Bone marrow (tissue), 2 donors: ENCODE measurements around the gene TAF7.
"Not testable (repeated sequence)": the region's sequence is repeated elsewhere in the genome, so short reads cannot be mapped to it uniquely, and the experiment has no call there.

Experiments used
- DNase-seq, 2 donors: peaks; one replicate each; lab custom pipeline; 2025; lab: John Stamatoyannopoulos, UW

TAF7 gene, protein sequence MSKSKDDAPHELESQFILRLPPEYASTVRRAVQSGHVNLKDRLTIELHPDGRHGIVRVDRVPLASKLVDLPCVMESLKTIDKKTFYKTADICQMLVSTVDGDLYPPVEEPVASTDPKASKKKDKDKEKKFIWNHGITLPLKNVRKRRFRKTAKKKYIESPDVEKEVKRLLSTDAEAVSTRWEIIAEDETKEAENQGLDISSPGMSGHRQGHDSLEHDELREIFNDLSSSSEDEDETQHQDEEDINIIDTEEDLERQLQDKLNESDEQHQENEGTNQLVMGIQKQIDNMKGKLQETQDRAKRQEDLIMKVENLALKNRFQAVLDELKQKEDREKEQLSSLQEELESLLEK

DNA sequence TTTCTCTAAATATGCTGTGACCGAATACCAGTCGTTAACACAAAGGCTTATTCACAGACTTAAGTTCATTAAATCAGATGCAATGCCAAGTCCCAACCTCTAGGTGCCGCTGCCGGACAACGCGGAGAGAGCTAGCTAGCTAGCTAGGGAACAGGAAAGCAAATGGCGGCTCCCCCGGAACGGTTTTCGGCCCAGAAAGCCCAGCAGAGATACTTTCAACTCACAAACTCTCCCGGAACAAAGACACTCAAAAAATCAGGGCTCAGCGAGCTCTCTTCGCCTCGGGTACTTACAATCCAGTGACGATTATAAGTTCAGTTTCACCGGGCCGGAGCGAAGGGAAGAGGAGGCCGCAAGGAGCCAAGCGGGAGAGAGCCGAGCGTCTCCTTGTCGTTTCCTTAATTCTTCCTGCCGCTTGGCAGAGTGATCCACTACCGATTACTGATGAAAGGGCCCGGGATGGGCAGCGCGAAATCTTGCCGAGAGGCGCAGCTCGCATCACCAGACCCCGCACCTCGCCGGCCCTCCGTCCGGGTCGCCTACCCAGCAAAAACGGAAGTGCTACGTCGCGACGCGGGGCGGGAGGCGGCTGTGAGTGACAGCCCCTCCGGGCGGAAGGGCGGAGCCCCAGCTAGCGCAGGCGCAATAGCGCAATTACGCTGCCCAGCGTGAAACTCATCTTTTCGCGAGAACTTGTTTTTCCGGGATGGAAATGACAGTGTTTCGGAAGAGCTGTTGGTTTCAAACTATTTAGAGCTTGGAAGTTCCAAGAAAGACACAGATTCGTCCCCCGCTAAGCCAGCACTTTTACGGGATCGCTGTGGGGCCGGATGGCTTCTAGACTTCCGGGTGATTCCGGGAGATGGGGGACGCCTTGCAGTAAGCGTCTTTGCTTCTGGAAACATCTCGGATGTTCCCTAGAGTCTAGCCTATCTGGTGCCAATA lies at the start of gene TAF7:
TAF7 (minus strand) TSS at position 560 of the 945 bp plus-strand sequence. CDS start 740 bp downstream, outside the sequence.
- DNase-seq: peak; percentile 92 to 96

DNA sequence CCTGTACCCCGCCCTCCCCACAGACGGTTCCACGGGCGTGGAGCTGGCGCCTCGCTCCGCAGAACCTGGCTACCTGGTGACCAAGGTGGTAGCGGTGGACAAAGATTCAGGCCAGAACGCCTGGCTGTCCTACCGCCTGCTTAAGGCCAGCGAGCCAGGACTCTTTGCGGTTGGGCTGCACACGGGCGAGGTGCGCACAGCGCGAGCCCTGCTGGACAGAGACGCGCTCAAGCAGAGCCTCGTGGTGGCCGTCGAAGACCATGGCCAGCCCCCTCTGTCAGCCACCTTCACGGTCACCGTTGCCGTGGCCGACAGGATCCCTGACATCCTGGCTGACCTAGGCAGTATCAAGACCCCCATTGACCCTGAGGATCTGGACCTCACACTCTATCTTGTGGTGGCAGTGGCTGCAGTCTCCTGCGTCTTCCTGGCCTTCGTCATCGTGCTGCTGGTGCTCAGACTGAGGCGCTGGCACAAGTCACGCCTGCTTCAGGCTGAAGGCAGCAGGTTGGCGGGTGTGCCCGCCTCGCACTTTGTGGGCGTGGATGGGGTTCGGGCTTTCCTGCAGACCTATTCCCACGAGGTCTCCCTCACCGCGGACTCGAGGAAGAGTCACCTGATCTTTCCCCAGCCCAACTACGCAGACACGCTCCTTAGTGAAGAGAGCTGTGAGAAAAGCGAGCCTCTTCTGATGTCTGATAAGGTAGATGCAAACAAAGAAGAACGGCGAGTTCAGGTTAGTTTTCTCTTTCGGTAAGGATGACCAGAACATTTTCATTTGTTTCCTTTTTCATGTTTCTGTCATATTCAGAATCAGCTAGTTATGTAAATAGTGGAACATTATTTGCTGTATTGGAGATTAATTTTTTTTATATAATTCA lies 45.7 kb upstream of the TAF7 start:
- DNase-seq: no peak

DNA sequence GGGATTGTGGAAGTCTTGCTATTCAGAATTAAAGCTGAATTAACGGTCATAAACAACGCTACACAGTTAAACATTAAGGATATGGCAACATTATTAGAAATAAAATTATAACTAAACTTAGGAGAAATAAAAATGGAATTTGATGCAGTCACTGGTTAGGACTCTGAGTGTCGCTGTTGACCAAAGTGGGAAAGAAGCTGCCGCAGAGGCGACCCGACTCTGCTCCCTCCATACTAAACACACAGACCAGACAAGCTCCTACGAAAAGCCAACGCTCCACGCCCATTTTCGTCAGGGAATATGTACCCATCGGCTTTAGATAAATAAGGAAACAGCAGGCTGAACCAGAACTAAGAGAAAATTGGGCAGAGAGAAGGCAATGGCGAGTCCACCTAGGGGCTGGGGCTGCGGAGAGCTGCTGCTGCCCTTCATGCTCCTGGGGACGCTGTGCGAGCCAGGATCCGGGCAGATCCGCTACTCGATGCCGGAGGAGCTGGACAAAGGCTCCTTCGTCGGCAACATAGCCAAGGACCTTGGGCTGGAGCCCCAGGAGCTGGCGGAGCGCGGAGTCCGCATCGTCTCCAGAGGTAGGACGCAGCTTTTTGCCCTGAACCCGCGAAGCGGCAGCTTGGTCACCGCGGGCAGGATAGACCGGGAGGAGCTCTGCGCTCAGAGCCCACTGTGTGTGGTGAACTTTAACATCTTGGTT lies 43.5 kb upstream of the TAF7 start, which contains the start of gene PCDHGA5:
PCDHGA5 (plus strand) TSS at position 211 of the 709 bp plus-strand sequence; CDS start at position 380, 169 bp downstream.
- DNase-seq: no peak

DNA sequence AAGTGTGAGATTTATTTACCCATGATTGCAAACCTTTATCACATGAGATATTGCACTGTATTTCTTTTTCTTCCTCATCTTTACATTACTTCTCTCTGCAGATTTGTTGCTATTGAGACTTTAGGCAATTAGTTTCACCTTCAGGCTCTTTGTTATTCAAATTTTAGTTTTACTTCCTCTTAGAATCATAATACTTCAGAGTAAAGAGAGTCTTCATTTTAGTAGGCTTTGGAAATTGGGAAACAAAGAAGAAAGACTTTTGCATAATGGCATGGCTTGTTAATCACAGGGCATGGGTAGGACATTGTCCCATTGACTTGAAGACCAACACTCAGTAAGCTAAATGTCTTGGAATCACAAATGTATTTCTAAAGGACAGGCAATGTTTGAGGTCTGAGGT lies 42.1 kb upstream of the TAF7 start:
- no peak for DNase-seq

DNA sequence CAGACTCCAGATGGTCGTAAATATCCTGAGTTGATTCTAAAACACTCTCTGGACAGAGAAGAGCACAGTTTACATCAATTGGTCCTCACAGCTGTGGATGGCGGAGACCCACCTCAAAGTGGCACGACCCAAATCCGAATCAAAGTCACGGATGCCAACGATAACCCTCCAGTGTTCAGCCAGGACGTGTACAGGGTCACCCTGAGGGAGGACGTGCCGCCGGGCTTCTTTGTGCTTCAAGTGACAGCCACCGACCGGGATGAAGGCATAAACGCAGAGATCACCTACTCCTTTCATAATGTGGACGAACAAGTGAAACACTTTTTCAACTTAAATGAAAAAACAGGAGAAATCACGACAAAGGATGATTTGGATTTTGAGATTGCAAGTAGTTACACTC lies 40.1 kb upstream of the TAF7 start:
- DNase-seq: no peak

DNA sequence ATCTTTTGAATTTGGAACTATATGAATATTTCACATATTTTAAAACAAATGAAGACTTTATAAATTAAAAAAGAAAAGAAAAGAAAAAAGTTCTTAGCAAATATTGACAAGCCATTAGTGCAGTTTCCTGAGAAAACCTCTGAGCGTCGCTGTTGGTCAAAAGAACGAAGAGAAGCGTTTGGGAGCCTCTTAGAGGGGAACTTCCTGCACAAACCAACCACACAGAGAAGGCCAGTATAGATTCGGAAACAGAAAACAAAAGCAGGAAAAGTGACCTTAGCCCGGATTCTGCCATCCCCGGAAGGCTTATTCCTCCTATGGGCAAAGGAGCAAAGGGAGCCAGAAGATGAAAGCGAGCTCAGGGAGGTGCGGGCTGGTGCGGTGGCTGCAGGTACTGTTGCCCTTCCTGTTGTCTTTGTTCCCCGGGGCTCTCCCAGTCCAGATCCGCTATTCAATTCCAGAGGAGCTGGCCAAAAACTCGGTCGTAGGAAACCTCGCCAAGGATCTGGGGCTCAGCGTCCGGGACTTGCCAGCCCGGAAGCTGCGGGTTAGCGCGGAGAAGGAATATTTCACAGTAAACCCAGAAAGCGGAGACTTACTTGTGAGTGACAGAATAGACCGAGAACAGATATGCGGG lies 39.3 kb upstream of the TAF7 start, which contains the start of gene PCDHGB2:
PCDHGB2 (plus strand) TSS at position 205 of the 637 bp plus-strand sequence; CDS start at position 347, 142 bp downstream.
- DNase-seq: peak in 1 of 2 donors; percentile 78

DNA sequence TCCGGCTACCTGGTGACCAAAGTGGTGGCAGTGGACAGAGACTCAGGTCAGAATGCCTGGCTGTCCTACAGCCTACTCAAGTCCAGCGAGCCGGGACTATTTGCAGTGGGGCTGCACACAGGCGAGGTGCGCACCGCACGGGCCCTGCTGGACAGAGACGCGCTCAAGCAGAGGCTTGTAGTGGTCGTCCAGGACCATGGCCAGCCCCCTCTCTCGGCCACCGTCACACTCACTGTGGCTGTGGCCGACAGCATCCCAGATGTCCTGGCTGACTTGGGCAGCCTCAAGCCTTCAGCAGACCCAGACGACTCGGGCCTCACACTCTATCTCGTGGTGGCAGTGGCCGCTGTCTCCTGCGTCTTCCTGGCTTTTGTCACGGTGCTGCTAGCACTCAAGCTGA lies 36.4 kb upstream of the TAF7 start:
- no peak for DNase-seq

DNA sequence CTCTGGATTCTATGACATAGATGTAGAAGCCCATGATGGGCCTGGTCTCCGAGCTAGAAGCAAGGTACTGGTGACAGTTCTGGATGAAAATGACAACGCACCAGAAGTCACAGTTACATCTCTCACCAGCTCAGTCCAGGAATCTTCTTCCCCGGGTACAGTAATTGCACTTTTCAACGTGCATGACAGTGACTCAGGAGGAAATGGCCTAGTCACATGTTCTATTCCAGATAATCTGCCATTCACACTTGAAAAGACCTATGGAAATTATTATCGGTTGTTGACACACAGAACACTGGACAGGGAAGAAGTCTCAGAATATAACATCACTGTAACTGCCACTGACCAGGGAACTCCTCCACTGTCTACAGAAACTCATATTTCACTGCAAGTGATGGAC lies 35.5 kb upstream of the TAF7 start:
- no peak for DNase-seq

DNA sequence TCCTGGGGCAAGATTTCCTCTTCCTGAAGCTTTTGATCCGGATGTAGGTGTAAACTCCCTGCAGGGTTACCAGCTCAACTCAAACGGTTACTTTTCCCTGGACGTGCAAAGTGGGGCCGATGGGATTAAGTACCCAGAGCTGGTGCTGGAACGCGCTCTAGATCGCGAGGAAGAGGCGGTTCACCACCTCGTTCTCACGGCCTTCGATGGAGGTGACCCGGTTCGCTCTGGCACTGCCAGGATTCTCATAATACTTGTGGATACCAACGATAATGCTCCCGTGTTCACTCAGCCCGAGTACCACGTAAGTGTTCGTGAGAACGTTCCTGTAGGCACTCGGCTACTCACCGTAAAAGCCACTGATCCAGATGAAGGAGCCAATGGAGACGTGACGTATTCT lies 35.1 kb upstream of the TAF7 start:
- no peak for DNase-seq

DNA sequence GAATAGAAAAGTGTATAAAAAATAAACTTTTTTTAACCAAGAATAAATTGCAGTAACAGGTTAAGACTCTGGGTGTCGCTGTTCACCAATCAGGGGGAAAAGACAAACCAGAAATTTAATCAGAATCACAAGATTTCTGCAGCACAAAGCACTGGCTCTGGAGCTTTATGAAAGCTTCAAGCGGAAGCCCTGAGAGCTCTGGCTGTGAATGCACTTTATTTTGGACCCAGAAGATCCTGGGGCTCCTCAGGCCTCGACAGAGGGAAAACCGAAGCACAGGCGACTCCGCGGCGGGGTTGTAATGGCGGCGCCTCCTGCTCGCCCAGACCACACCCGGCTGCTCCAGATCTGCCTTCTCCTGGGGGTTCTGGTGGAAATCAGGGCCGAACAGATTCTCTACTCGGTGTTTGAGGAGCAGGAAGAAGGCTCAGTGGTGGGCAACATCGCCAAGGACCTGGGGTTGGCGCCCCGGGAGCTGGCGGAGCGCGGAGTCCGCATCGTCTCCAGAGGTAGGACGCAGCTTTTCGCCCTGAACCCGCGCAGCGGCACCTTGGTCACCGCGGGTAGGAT lies 34.4 kb upstream of the TAF7 start, which contains the start of gene PCDHGA4:
PCDHGA4 (plus strand) TSS at position 122 of the 570 bp plus-strand sequence; CDS start at position 209, 87 bp downstream.
- DNase-seq: no peak

DNA sequence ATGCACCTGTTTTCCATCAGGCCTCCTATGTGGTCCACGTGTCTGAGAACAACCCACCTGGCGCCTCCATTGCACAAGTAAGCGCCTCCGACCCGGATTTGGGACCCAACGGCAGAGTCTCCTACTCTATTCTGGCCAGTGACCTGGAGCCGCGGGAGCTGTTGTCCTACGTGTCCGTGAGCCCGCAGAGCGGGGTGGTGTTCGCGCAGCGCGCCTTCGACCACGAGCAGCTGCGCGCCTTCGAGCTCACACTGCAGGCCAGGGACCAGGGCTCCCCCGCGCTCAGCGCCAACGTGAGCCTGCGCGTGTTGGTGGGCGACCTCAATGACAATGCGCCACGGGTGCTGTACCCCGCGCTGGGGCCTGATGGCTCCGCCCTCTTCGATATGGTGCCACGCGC lies 31.0 kb upstream of the TAF7 start:
- no peak for DNase-seq

DNA sequence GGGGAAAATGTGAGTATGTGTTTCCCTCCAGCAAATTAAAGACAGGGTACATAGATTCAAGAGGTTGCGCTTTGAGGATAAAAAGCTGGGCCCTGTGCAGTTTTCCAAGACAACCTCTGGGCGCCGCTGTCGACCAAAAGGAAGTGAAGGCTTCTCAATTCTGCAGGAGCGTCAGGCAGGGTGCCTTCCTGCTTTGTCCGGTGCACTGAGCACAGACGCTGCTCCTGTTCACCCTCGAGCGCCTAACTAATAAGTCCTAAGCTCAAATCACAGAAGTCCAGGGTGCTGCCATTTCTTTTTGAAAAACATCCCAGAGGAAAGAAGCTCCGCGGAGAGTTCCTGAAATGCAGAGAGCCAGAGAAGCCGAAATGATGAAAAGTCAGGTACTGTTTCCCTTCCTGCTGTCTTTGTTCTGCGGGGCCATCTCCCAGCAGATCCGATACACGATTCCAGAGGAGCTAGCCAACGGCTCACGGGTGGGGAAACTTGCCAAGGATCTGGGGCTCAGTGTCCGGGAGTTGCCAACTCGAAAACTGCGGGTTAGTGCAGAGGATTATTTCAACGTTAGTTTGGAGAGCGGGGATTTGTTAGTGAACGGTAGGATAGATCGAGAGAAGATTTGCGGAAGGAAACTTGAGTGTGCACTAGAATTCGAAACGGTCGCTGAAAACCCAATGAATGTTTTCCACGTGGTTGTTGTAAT lies 29.5 kb upstream of the TAF7 start, which contains the start of gene PCDHGB1:
PCDHGB1 (plus strand) TSS at position 183 of the 703 bp plus-strand sequence; CDS start at position 345, 162 bp downstream.
- DNase-seq: peak in 1 of 2 donors; percentile 14

DNA sequence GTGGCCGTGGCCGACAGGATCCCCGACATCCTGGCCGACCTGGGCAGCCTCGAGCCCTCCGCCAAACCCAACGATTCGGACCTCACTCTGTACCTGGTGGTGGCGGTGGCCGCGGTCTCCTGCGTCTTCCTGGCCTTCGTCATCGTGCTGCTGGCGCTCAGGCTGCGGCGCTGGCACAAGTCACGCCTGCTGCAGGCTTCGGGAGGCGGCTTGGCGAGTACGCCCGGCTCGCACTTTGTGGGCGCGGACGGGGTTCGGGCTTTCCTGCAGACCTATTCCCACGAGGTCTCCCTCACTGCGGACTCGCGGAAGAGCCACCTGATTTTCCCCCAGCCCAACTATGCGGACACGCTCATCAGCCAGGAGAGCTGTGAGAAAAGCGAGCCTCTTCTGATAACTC lies 25.4 kb upstream of the TAF7 start:
- not testable (repeated sequence) for DNase-seq

DNA sequence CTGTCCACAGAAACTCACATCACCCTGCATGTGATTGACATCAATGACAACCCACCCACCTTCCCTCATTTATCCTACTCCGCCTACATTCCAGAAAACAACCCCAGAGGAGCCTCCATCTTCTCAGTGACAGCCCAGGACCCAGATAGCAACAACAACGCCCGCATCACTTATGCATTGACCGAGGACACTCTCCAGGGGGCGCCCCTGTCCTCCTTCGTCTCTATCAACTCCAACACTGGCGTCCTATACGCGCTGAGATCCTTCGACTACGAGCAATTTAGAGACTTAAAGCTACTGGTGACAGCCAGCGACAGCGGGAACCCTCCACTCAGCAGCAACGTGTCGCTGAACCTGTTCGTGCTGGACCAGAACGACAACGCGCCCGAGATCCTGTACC lies 24.7 kb upstream of the TAF7 start:
- DNase-seq: no peak

DNA sequence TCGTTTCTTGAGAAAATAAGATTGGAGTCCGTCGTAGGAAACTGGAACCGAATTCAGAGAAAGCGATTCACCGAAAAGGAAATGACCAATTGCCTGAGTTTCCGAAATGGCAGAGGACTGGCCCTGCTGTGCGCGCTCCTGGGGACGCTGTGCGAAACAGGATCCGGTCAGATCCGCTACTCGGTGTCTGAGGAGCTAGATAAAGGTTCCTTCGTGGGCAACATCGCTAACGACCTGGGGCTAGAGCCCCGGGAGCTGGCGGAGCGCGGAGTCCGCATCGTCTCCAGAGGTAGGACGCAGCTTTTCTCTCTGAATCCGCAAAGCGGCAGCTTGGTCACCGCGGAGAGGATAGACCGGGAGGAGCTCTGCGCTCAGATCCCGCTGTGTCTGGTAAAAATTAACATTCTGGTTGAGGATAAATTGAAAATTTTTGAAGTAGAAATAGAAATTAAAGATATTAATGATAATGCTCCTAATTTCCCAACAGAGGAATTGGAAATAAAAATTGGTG lies 23.4 kb upstream of the TAF7 start:
- no peak for DNase-seq

DNA sequence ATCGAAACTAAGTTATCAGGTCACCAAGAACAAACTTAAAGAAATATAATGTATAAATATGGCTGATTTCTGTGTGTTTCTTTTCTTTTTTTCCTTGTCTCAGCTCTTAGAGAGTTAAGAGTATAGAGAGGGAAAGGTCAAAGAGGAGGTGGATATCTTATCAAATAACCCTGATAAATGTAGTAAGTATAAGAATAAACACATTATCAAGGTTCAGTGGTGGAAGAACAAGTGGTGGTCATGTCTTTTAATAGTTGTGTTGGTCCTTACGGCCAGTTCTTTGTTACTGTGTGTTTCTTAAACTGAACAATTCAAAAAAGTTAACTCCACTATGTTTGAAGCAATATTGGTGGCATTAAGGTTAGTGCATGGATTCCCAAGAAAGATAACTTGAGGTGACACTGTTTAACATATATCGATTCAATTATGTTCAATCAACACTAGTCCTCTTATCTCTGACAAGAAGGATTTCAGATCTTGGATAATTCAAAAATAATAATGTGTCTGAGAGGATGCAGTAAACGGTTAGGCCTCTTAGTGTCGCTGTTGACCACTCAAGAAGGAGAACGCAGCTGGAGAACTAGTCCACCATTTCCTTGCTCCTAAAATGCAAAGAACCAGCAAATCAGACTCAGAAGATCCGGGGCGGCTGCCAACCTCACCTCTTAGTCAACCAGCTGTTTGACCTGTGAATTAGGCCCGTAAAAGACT lies 22.8 kb upstream of the TAF7 start, which contains the start of gene PCDHGA3:
PCDHGA3 (plus strand) TSS at position 588 of the 711 bp plus-strand sequence. CDS start 205 bp downstream, outside the sequence.
- DNase-seq: no peak

DNA sequence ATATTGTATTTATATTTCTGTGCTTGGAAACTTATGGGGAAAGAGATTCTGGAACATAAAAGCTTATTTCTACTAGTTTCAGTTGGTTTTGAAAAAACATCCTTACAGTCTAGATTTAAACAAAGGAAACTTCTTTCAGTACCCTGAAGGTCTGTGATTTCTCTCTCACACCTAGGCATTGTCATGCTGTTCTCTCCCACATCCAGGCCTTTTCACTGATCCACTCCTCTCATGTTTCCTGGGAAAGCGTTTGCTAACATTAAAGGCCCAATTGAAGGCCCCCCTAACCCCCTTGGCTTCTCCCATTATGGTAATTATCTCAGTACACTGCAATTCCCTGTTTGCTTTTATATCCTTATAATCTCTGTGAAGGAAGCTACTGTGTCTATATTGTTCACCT lies 22.2 kb upstream of the TAF7 start:
- no peak for DNase-seq

DNA sequence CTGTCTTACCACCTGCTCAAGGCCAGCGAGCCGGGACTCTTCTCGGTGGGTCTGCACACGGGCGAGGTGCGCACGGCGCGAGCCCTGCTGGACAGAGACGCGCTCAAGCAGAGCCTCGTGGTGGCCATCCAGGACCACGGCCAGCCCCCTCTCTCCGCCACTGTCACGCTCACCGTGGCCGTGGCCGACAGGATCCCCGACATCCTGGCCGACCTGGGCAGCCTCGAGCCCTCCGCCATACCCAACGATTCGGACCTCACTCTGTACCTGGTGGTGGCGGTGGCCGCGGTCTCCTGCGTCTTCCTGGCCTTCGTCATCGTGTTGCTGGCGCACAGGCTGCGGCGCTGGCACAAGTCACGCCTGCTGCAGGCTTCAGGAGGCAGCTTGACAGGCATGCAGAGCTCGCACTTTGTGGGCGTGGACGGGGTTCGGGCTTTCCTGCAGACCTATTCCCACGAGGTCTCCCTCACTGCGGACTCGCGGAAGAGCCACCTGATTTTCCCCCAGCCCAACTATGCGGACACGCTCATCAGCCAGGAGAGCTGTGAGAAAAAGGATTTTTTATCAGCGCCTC lies 20.3 kb upstream of the TAF7 start:
- DNase-seq: not testable (repeated sequence)
